ENCODE measurements around the gene CRYAB.

DNA sequence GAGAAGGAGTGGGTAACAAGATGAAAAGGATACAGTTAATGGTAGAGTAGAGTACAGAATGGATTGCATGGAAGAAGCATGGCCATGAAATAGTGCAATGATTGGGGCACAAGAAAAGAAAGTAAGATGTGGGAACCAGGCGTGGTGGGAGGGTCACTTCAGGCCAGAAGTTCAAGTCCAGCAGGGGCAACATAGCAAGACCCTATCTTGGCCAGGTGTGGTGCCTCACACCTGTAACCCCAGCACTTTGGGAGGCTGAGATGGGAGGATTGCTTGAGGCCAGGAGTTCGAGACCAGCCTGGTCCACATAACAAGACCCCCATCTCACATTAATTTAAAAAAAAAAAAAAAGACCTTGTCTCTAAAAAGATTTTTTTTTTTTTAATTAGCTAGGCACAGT lies 5.7 kb upstream of the CRYAB start:
- TF ChIP-seq POLR2A (IDR thresholded peaks at IDR 0.05; ENCODE audit: low read length), result no peak
- no peak for TF ChIP-seq GATA1 (IDR thresholded peaks at IDR 0.05; ENCODE audit: low read depth, low read length)

All from erythroblast (primary cell).